NCI-H748 treated with DMSO at 0.1 percent for 48 hours (cell line): Measurements from ENCODE around the gene MS4A7.

Experiments
- DNase-seq: peaks from one replicate; lab custom pipeline; 2025; lab: John Stamatoyannopoulos, UW

Gene MS4A7

GRCh38 chr11:60371386-60371785, 6.9 kb upstream of the MS4A7 start:
- DNase-seq: no peak

DNA sequence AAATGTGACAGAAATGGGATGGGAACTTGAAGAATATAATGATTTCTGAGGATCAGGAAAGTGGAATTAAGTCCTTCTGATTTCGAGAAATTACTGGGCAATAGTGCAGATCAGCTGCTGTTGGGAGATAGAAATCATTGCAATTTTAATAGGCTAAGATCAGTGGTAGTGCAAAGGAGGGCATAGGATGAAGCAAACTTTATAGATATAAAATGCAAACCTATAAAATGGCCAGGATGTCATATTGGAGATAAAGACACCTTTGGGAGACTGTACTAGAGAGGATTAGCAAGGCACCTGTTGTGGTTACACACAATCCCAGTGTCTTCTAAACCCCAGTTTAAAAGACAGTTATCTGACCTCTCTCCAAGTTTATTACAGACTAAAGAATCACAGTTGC, 6.5 kb upstream of the MS4A7 start:
- DNase-seq: no peak

DNA sequence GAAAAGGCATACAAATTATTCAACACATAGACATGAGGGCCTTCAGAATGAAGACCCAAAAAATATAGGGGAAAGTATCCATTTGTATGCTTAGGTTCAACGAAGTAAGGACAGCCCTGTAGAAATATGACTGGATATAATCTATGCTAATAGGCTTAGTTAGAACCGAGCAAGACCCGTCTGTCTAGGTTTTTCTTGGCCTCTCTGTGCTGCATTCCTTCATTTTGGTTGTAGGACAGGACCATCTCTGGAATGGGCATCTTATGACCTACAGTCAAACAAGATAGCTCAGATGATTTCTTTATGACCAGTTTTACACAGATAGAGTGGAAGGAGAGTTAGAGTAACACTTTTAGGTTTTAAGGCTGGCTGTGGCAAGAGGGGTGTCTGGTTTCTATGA, 5.6 kb upstream of the MS4A7 start:
- DNase-seq: no peak

DNA sequence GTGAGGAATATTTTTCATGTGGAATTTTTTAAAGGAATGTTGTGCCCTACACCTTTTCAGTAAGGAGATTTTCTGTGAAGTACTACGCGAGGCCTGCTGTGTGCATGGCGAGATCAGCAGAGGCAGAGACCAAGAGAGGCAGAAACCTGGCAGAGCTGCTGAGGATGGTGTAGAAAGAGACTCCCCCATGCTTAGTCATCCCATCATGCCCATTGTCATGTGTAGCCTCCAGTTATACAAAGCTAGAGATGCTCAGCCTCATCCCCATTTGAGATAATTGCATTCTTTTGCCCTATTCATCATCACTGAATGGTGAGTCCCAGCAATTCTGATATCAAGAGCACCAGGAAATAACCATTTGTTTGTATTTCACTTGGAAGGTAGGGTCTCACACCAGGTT, 3.0 kb upstream of the MS4A7 start:
- no peak for DNase-seq

GRCh38 chr11:60376601-60377000, 1.7 kb upstream of the MS4A7 start:
- no peak for DNase-seq

GRCh38 chr11:60377401-60378136, 763 bp upstream of the MS4A7 start:
- no peak for DNase-seq

DNA sequence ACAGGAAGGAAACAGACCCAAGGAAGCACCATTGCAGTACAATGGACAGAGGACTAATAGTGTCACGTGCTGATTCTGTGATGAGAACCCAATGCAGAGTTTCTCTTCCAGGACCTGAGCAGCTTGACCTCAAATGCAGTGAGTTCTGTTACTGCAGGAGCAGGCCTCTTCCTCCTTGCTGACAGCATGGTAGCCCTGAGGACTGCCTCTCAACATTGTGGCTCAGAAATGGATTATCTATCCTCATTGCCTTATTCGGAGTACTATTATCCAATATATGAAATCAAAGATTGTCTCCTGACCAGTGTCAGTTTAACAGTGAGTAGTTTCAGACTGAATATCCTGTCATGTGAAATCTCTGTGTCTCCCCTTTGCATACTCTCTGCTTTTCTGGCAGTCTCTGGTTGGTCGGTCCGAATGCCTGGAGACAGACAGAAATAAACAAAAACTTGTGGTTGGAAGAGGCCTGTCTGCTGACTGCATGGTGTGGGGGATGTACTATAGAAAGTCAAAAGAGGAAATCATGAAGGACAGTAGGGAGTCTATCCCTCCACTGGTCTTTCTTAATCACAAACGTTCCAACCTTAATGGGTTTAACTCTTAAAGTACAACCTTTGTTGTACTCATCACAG, 11.1 kb downstream of the MS4A7 start:
- DNase-seq: no peak

DNA sequence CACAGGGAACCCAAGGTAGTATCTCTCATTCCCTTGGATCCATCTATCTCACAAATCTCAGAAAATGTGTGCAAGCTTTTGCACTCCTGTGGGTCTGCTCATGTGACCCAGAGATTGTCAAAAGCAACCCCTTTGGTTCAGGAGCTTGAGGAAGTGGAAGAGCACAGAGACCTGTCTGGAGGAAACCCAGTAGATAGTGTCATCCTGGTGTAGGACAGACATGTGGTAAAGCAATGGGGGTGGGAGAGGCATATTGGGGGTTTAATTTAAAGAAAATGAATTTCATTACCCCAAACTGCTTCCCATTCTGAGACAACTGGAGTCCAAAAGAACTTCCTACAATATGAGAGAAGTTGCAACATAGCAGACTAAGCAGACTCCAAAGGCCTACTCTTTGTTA, 12.1 kb downstream of the MS4A7 start:
- no peak for DNase-seq

DNA sequence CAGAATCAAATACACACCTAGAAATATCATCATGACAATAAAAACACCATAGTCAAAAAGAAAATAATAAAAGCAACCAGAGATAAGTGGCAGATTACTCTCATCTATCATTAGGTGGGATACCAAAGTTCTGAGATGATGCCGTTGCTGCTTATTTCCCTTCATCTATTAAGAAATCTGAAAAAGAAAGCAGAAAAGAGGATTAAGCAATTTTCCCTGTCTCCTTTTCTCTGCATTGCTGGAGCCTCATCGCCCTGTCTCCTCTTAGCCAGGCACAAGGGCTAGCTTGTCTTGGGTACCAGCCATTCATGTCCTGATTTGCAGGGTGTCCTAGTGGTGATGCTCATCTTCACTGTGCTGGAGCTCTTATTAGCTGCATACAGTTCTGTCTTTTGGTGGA, 14.0 kb downstream of the MS4A7 start:
- no peak for DNase-seq

- DNase-seq: no peak
Measured at GRCh38 chr11:60393016-60393415, 14.7 kb downstream of the MS4A7 start.

DNA sequence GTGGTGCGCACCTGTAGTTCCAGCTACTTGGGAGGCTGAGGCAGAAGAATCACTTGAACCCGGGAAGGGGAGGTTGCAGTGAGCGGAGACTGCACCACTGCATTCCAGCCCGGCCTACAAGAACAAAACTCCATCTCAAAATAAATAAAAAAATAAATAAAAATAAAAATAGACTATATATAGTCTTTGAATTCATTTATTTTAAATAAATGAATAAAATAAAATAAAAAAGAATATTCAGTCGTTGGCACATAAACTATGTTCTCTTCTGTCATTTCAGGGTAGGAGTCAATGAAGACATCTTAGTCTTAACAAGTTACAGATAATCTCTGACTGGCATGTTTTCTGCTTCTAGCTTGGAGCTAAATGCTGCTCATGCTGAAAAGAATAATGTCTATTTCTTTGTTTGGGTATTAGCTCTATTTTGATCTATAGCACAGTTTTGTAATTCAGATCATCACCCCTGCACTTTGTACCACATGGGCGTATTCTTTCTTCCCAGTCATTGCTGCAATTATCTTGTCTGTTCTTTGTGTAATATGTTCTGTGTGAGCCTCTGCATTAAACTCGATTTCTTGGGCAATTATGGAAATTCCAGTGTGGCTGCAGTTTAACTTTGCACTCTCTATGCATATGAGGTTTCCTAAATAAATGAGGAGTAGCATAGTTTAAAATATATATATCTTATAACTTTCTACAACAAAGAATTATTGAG, 16.5 kb downstream of the MS4A7 start:
- no peak for DNase-seq

GRCh38 chr11:60396382-60396781, 18.1 kb downstream of the MS4A7 start, which contains the start of gene MS4A14:
Gene MS4A14 (plus strand): TSS chr11:60396459. CDS start chr11:60396579, 120 bp downstream.
- no peak for DNase-seq

GRCh38 chr11:60396799-60397198, 18.5 kb downstream of the MS4A7 start:
- no peak for DNase-seq

- no peak for DNase-seq
Measured at GRCh38 chr11:60420015-60420414, 41.7 kb downstream of the MS4A7 start.

DNA sequence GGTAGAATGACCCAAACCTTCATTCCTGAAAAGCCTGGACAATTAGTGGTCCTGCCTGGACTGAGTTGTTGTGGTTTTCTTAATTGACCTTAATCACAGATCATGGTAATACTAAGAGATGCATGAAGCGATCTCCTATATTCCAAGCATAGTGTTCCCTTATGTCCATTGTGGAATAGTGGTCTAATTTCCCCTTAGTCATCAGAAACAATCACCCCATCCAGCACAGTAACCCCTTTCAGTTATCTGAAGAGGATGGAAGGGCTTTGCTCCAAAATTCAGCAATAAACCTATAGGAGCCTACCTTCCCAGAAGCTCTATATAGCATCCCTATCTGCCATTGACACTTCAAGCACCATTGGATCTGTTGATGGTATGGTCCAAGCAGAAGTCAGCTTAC, 44.3 kb downstream of the MS4A7 start:
- no peak for DNase-seq

DNA sequence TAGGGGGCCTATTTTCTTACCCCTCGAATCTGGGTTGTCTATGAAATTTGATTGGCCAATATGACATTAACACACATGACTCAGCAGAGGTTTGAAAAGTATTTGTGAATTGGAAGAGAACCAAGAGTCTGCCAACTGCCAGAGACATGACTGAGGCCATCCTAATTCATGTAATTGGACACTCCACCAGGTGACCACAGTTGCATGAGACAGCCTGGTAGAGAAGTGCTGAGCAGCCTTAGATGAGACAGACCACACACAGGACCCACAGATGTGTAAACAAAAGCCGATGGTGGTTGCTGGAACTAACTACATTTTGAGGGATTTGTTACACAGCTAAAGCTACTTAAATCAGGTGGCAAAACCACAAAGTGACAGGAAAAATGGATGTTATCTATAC, 50.2 kb downstream of the MS4A7 start:
- no peak for DNase-seq

DNA sequence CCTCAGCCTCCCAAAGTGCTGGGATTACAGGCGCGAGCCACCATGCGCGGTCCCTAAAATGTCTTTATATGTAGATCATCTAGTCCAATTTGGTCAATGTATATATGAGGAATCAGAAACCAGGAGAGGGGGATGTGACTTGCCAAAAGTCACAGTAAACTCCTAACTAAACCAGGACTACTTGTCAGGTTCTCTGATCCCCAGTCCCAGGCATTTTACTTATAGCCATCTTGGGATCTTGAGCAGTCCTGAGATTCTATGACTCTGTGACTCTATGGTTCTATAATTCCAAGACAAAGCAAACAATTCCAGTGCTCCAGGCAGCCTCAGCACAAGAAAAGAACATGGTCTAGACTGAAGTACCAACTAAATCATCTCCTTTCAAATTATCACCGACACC, 50.9 kb downstream of the MS4A7 start, which contains the start of gene MS4A5:
MS4A5 (plus strand) TSS at position 301 of the 400 bp plus-strand sequence. CDS start 103 bp downstream, outside the sequence.
- DNase-seq: no peak

DNA sequence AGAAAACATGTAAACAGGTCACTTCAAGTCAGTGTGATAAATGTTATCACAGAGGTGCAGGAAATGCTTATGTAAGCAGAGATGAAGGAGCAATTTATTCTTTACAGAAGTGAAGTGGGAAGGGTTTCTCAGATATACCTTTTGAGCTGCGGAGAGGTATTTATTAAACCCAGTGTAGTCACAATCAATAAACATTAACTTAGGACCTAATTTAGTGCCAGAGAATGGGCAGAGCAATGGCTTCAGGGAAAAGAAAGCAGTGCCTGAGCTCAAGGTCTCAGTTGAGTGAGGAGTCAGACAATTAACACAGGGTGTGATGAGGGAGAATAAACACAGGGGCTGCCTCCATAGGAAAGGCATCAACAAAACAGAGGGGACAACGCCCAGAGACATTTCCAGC, 52.9 kb downstream of the MS4A7 start:
- peak; percentile 25 for DNase-seq

DNA sequence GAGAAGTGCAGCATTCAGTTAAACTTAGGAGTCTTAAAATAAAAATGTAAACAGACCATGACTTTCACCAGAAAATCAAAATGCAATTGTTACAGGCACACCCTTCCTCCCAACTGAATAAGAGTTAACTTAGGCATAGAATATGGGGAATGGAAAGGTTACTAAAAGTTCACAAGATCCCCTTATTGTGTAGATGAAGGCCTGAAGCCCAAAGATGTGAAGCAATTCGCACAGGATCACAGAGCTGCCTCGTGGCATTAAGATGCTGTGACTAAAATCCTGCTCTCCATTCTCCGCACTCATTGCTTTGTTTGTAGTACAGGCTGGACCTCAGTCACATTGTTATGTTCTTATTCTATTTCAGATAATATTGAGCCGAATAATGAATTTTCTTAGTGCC, 55.1 kb downstream of the MS4A7 start:
- DNase-seq: no peak
